Measurements from ENCODE around the gene NBPF1.
"Not testable (repeated sequence)": the region's sequence is repeated elsewhere in the genome, so short reads cannot be mapped to it uniquely, and the experiment has no call there.

NBPF1 gene

DNA sequence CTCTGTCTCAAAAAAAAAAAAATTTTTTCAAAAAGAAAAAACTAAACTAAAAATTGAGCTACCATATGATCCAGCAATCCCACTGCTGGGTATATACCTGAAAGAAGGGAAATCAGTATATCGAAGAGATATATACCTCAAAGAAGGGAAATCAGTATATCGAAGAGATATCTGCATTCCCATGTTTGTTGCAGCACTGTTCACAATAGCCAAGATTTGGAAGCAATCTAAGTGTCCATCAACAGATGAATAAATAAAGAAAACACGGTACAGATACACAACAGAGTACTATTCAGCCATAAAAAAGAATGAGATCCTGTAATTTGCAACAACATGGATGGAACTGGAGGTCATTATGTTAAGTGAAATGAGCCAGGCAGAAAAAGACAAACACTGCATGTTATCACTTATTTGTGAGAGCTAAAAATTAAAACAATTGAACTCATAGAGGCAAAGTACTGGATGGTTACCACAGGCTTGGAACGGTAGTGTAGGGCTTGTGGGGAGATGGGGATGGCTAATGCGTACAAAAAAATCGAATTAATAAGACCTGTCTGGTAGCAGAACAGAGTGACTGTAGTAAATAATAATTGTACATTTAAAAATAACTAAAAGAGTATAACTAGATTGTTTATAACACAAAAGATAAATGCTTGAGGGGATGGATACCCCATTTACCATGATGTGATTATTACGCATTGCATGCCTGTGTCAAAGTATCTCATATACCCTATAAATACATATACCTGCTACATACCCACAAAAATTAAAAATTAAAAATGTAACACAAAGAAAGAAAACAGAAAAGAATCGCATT lies 28.0 kb upstream of the NBPF1 start:
- DNase-seq: not testable (repeated sequence)

DNA sequence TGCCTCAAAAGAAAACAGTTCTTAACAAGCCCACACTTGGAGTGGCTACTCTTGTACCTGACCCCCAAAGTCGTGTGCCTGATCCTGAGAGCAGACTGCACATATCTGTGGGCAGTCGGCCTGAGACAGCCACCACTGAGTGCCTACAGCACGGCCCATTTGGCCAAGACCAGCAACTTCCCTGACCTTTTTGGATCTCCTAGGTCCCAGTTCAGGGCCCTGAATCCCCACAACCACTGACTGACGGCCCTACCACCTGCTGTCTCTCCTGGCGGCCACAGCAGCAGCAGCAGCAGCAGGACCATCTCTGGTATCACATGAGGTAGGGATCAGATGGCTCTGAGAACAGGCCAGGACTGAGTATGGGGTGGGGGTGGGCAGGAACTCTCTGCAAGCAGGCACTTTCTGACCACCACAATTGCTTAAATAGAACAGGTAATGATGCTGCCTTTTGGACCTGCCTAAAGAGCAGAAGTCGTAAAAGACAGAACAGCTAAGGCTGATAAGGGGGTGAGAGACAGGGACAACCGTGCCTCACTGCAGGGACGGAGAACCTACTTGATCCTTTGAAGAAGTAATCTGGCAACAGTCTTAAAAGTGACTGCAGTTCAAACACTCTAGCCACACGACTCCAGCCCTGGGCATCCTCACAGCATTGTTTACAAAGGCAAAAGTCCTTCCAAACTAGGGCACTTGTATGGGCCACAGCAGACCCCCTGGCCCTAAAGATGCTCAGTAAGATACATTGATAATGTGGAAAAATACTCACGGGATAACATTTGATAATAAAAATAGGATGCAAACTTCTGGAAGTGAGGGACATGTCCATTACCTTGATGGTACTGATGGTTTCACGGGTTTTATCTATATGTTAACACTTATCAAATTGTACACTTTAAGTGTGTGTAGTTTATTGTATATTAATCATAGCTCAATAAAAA lies 26.0 kb upstream of the NBPF1 start:
- peak; percentile 58 for DNase-seq

DNA sequence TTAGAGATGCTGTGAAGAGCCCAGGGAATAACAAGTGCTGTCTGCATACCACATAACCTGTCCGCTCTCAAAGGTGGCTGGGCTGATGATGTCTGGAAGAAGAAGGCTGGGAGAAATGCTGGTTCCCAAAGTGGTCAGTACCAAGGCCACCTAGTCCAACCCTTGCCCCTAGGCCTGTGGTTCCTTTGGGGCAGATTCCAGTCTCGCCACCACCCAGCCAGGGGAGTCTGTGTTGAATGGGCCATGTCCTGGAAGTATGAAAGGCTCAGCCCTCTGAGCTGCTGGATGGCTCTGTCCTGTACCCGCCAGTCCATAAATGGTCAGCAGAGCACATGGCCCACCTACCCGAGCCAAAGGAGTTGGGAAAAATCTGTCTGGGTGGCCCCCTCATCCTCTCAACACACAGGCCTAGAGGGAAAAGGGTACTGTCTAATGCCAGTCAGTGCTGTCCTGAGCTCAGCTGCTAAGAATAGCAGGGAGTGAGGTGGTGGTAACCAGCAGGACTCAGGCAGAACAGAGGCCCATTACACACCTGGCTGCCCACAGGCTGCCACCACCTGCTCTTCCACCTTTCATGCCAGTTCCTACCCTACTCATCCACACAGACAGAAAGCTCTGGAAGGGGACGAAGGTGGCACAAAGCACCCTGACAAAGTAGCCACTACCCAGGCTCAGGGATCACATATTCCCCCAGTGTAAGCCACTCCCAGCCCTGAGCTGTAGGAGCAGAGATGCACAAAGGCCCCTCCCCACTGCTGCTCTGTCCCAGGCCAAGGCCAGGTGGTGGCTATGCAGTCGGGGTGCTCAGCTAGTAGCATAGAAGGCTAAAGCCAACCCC lies 24.8 kb upstream of the NBPF1 start:
- peak; percentile 54 for DNase-seq

GRCh38 chr1:16636551-16637195 lies 23.3 kb upstream of the NBPF1 start:
- DNase-seq: peak; percentile 55

DNA sequence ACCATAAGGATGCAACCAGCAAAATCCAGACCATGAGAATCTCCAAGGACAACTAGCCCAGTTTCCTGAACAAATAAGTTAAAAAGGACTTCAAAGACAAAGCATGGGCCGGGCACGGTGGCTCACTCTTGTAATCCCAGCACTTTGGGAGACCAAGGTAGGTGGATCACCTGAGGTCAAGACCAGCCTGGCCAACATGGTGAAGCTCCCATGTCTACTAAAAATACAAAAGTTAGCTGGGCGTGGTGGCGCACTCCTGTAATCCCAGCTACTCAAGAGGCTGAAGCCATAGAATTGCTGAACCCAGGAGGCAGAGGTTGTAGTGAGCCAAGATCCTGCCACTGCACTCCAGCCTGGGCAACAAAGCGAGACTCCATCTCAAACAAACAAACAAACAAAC lies 22.6 kb upstream of the NBPF1 start:
- peak; percentile 53 for DNase-seq

DNA sequence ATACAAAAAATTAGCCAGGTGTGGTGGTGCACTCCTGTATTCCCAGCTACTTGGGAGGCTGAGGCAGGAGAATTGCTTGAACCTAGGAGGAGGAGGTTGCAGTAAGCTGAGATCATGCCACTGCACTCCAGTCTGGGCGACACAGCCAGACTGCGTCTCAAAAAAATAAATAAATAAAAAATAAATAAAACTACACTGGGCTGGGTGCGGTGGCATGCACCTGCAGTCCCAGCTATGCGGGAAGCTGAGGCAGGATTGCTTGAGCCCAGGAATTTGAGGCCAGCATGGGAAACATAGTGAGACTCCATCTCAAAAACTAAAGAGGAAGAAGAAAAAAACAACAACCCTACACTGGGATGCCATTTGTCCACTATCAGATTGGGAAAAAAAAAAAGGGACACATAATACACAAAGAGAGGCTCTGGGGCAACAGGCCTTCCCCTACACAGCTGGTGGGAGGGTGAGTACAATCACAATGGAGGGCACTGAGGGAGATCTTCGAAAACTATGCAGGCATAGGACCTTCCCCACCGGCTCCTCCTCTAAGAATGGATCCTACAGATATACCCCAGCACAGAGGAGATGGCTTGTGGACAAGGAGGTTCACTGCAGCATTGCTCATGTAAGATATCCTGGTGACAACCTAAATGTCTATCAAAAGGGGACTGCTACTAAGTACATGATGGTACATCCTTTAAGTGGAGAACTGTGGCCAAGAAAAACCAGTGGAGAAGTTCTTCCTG lies 20.3 kb upstream of the NBPF1 start:
- peak; percentile 53 for DNase-seq

DNA sequence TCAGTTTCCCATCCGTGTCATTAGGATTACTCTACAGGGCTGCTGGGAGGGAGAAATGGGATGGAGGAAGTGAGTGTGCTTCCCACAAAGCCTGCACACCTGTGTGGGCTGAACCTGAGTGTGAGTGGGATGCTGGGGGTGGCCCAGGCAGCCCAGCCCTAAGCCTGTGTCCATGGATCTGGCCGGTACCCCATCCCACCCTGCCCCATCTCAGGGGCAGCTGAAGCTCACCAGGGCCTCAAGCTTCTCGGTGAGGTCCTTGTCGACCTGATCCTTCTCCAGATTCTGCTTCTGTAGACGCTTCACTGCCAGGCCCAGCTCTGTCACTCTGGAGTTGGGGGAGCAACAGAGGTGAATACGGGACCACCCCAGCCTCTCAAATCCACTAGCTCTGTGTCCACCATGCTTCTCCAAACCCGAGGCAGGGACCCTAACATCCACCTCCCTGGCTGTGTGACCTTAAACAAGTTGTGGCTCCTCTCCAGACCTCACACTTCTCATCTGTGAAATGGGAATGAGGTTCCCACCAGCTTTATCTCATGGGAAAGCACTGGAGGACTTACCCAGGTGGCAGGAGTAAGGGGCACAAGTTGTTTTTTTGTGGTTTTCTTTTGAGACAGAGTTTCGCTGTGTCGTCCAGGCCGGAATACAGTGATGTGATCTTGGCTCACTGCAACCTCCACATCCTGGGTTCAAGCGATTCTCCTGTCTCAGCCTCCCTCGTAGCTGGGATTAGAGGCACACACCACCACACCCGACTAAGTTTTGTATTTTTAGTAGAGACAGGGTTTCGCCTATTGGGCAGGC lies 18.9 kb upstream of the NBPF1 start:
- DNase-seq: peak; percentile 49

- DNase-seq: peak; percentile 62
Measured at GRCh38 chr1:16631248-16632043, 18.1 kb upstream of the NBPF1 start.

GRCh38 chr1:16630661-16631247 lies 17.4 kb upstream of the NBPF1 start:
- DNase-seq: peak; percentile 53

DNA sequence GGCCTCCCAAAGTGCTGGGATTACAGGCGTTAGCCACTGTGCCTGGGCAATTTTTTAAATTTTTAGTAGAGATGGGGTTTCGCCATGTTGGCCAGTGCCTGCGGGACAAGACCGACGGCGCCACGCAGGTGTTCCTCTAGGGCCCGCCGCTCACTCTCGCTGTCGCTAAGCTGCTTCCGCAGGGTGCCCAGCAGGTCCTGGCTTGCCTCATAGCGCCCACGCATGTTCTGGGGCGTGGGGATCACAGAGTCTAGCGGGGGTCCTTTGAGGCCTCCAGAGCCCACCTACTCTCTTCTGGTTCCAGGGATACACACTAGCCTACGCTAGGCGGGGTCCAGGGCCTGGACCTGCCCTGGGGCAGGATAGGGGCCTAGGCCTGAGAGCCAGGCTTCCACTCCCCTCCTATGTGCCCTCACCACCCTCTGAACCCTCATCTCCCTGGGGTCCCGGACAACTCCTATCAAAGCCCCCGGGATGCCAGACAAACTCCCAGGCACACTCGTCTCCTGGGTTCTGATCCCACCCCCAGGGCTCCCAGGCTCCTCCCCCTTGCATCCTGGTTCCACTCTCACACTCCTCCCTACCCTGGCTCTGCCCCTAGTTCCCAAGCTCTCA lies 16.7 kb upstream of the NBPF1 start:
- DNase-seq: peak; percentile 57

DNA sequence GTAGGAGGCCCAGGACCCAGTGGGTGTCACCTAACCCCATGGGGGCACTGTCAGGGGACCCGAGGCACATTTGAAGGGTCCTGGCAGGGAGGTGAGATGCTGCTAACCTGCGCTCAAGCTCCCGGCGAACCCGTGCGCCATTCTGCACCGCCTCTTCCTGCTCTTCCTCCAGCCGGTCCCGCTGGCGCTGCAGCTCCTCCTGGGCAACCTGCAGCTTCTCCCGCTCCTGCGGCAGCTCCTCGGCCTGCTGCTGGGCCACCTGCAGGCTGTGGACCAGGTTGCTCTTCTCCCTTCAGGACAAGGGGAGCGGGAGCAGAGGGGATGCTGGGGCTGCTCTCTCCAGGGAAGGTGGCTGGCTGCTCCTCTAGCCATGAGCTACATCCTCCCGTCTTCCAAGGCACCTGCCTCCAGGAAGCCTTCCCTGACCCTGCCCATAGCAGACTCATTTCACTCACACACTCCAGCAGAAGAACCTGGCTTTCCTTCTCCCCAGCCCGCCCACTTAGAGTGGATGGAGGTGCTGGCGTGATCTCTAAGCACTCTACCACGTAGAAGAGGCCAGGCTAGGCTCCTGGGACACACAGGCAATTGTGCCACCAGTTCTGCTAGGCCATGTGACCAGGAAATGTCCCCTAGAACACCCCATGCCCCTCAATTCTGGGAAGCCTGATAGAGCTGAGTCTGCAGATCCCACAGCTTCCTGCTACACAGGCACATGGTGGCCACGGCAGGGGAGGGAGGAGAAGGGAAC lies 15.2 kb upstream of the NBPF1 start:
- DNase-seq: peak; percentile 61

DNA sequence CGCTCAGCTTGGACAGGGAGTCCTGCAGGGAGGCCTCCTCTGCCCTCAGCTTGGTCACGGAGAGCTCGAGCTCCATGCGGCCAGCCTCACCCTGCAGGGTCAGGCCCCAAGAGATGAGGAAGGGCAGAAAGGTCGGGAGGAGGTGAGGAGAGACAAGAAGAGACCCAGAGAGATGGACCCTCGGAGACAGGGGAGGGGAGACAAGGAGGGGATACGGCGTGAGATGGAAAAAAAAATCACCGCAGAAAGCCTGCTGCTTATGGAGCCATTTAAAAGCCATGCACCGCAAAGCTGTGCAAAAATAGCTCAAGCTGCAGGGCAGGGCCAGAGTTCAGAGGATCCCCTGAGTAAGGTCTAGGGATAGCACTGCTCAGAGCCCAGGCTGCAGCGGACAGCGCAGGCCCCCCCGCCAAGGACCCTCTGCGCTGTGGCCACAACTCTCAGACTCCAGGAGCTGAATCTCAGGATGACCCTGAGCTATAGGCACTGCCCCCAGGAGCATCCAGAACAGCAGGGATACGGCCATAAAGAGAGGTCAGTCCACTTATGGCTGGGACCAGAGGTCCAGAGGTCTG lies 13.1 kb upstream of the NBPF1 start:
- DNase-seq: not testable (repeated sequence)

- DNase-seq: peak; percentile 65
Measured at GRCh38 chr1:16625497-16626408, 12.4 kb upstream of the NBPF1 start.

GRCh38 chr1:16623812-16624719 lies 10.7 kb upstream of the NBPF1 start:
- peak; percentile 65 for DNase-seq

GRCh38 chr1:16623337-16623736 lies 10.0 kb upstream of the NBPF1 start:
- DNase-seq: peak; percentile 57

Data from activated CD8-positive, alpha-beta memory T cell treated with anti-CD3 and anti-CD28 coated beads, Interleukin-2, amount 50 U/mL, for 48 hours (primary cell).